Loucy (cell line): Measurements from ENCODE around the gene ACAA2.

Experiments used
- CTCF ChIP-seq: fragments of 200-600 bp; sonication (generic); conservative IDR thresholded peaks from 2 replicates; pipeline ENCODE4 v1.5.1; 2014; ENCODE audit warnings: mild to moderate bottlenecking, antibody characterized with exemption, low read length
- EZH2phosphoT487 ChIP-seq: fragments of 200-600 bp; IDR thresholded peaks from 2 replicates; pipeline ENCODE4 v1.6.1; 2018; ENCODE audit warnings: antibody characterized with exemption, mild to moderate bottlenecking, moderate library complexity, borderline replicate concordance

- no peak for TF ChIP-seq CTCF
- no peak for TF ChIP-seq EZH2phosphoT487
Observed at GRCh38 chr18:49841236-49842217, 28.2 kb upstream of the ACAA2 start.
